ENCODE measurements around the gene GABRB1. TPM values are rescaled to one million over a fixed set of nuclear protein-coding genes. Genes with fewer than 3 reads are reported as not detected.

The GABRB1 gene
- total RNA-seq, 1 experiment from 2014 or later = not detected

GRCh38 chr4:47155919-47156318 lies 124.6 kb downstream of the GABRB1 start:
- Histone ChIP-seq H3K9me3 (ENCODE audit: control insufficient read depth in 1 of 2, insufficient read depth in 1 of 2, low read depth in 1 of 2, low read length in 2 of 2) (no peaks in the 10 kb centered on the region), H4K20me1 (ENCODE audit: insufficient read depth) (no peaks in the 10 kb centered on the region), H3K4me2 (ENCODE audit: low read length) (no peak overlapping the region), H3K9ac (ENCODE audit: low read length) (no peak overlapping the region), H3K27me3 (ENCODE audit: insufficient read depth, low read length) (no peaks in the 10 kb centered on the region), H3K4me3 (replicated peaks in 1 of 2; ENCODE audit: low read depth in 1 of 2, low read length in 2 of 2) (no peak overlapping the region), H3K9me2 (ENCODE audit: insufficient read depth) (no peaks in the 10 kb centered on the region), H3K27ac (ENCODE audit: low read depth, low read length) (no peak overlapping the region), H3K79me2 (ENCODE audit: insufficient read depth, low read length) (no peaks in the 10 kb centered on the region), H2AFZ (ENCODE audit: low read depth, low read length, poor library complexity, severe bottlenecking) (no peak overlapping the region), H3K4me1 (ENCODE audit: control insufficient read depth in 1 of 2, insufficient read depth in 2 of 2, low read length in 2 of 2) (no peaks in the 10 kb centered on the region), H3K36me3 (ENCODE audit: control insufficient read depth in 1 of 2, insufficient read depth in 2 of 2, low read length in 2 of 2) (no peaks in the 10 kb centered on the region)
- ChIA-PET CTCF (no interaction called here), RAD21 (ENCODE audit: low non-redundant PET in 1 of 2, low total read pairs in 2 of 2, uncharacterized antibody in 2 of 2, unreplicated experiment in 2 of 2) (no interaction called here), POLR2A (no interaction called here)
- no TSS peak for BruUV-seq (replicated peaks)
- DNase-seq (ENCODE audit: low read depth, low spot score) (no peak), ATAC-seq (no peak)
- TF ChIP-seq TCF7L2 (IDR thresholded peaks at IDR 0.05; ENCODE audit: borderline replicate concordance, extremely low read depth, insufficient read depth, insufficient read length) (no peak), YY1 (IDR thresholded peaks at IDR 0.05; ENCODE audit: extremely low read depth, insufficient replicate concordance, low read depth, low read length) (no peak), POLR2AphosphoS5 (IDR thresholded peaks at IDR 0.05; ENCODE audit: low read depth, low read length) (no peak), ZBTB33 (IDR thresholded peaks at IDR 0.05; ENCODE audit: extremely low read depth, insufficient replicate concordance, low read length) (no peak), SP1 (IDR thresholded peaks at IDR 0.05; ENCODE audit: low read depth) (no peak), MAX (IDR thresholded peaks at IDR 0.05) (no peak), EGR1 (IDR thresholded peaks at IDR 0.05; ENCODE audit: low read depth) (no peak), EZH2phosphoT487 (IDR thresholded peaks at IDR 0.05; ENCODE audit: borderline replicate concordance) (no peak), SIN3A (IDR thresholded peaks at IDR 0.05; ENCODE audit: low read depth) (no peak), RAD21 (IDR thresholded peaks at IDR 0.05; ENCODE audit: low read depth) (no peak)
- intact Hi-C loops (cut with micrococcal nuclease) = no loop called here

Measured in HCT116 (cell line).